ENCODE data around the gene PTGES3.
A peak's percentile ranks its signal among the peaks of the same experiment; 100 is the strongest.

The PTGES3 gene

DNA sequence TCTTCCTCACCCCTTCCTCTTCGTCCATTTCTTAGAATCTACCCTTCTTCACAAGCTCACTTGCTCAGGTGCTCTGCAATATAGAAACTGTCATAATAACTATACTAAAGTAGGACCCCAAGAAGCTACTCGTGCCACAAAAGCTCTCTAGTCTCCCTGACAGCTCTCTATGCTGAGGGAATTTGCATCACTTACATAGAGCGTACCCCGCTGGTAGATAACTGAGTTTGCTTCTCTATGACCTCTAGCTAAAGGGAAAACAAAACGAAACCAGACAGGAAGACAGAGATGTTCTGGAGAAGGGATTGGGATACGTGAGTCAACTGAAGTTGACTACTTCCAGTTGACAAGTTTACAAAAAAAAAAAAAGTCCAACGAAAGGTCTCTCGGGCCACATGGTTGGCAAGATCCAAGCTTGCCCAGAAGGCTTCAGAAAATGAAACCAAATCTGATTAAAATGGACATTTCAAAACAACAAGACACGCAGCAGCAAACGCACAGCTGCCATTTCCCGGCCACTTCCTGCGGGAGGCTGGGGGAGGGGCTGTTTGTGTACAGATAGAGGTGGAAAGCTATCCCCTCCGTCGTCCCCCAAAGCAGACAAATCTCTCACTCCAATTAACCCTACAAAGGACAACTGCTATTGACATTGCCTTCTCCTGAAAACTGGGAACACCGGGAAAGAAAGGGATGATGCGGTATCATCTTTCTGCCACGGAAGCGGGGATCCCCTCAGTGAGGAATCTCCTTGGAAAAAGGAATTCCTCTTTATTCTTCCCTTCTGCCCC, 59.2 kb downstream of the PTGES3 start (continued):
- TF ChIP-seq ZNF549 (tag by site-specific recombination; IDR thresholded peaks at IDR 0.05): no peak
- TF ChIP-seq HOXD13 (CRISPR knock-in tag; IDR thresholded peaks at IDR 0.05; ENCODE audit: borderline replicate concordance): no peak
- TF ChIP-seq ZEB2 (tag by site-specific recombination; IDR thresholded peaks at IDR 0.05): peak; percentile 13; the same call in 1 of the 2 replicates
- peak; percentile 45 for TF ChIP-seq ZNF629 (tag by site-specific recombination; IDR thresholded peaks at IDR 0.05)
- TF ChIP-seq ZNF433 (tag by site-specific recombination; IDR thresholded peaks at IDR 0.05; ENCODE audit: low read depth): no peak
- TF ChIP-seq ZXDB (tag by site-specific recombination; IDR thresholded peaks at IDR 0.05): no peak
- no peak for TF ChIP-seq ZNF426 (tag by site-specific recombination; IDR thresholded peaks at IDR 0.05)
- TF ChIP-seq, protein P1, sequence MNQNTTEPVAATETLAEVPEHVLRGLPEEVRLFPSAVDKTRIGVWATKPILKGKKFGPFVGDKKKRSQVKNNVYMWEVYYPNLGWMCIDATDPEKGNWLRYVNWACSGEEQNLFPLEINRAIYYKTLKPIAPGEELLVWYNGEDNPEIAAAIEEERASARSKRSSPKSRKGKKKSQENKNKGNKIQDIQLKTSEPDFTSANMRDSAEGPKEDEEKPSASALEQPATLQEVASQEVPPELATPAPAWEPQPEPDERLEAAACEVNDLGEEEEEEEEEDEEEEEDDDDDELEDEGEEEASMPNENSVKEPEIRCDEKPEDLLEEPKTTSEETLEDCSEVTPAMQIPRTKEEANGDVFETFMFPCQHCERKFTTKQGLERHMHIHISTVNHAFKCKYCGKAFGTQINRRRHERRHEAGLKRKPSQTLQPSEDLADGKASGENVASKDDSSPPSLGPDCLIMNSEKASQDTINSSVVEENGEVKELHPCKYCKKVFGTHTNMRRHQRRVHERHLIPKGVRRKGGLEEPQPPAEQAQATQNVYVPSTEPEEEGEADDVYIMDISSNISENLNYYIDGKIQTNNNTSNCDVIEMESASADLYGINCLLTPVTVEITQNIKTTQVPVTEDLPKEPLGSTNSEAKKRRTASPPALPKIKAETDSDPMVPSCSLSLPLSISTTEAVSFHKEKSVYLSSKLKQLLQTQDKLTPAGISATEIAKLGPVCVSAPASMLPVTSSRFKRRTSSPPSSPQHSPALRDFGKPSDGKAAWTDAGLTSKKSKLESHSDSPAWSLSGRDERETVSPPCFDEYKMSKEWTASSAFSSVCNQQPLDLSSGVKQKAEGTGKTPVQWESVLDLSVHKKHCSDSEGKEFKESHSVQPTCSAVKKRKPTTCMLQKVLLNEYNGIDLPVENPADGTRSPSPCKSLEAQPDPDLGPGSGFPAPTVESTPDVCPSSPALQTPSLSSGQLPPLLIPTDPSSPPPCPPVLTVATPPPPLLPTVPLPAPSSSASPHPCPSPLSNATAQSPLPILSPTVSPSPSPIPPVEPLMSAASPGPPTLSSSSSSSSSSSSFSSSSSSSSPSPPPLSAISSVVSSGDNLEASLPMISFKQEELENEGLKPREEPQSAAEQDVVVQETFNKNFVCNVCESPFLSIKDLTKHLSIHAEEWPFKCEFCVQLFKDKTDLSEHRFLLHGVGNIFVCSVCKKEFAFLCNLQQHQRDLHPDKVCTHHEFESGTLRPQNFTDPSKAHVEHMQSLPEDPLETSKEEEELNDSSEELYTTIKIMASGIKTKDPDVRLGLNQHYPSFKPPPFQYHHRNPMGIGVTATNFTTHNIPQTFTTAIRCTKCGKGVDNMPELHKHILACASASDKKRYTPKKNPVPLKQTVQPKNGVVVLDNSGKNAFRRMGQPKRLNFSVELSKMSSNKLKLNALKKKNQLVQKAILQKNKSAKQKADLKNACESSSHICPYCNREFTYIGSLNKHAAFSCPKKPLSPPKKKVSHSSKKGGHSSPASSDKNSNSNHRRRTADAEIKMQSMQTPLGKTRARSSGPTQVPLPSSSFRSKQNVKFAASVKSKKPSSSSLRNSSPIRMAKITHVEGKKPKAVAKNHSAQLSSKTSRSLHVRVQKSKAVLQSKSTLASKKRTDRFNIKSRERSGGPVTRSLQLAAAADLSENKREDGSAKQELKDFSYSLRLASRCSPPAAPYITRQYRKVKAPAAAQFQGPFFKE (tag by site-specific recombination; IDR thresholded peaks at IDR 0.05; ENCODE audit: borderline replicate concordance): no peak
- TF ChIP-seq, protein P2, sequence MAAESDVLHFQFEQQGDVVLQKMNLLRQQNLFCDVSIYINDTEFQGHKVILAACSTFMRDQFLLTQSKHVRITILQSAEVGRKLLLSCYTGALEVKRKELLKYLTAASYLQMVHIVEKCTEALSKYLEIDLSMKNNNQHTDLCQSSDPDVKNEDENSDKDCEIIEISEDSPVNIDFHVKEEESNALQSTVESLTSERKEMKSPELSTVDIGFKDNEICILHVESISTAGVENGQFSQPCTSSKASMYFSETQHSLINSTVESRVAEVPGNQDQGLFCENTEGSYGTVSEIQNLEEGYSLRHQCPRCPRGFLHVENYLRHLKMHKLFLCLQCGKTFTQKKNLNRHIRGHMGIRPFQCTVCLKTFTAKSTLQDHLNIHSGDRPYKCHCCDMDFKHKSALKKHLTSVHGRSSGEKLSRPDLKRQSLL (tag by site-specific recombination; IDR thresholded peaks at IDR 0.05): peak; percentile 94
- TF ChIP-seq, protein P3, sequence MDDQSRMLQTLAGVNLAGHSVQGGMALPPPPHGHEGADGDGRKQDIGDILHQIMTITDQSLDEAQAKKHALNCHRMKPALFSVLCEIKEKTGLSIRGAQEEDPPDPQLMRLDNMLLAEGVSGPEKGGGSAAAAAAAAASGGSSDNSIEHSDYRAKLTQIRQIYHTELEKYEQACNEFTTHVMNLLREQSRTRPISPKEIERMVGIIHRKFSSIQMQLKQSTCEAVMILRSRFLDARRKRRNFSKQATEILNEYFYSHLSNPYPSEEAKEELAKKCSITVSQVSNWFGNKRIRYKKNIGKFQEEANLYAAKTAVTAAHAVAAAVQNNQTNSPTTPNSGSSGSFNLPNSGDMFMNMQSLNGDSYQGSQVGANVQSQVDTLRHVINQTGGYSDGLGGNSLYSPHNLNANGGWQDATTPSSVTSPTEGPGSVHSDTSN (CRISPR knock-in tag; IDR thresholded peaks at IDR 0.05): no peak
- TF ChIP-seq ZNF473 (tag by site-specific recombination; IDR thresholded peaks at IDR 0.05): no peak
- TF ChIP-seq ZBTB17 (tag by site-specific recombination; IDR thresholded peaks at IDR 0.05): peak; percentile 94
- no peak for TF ChIP-seq ZNF202 (tag by site-specific recombination; IDR thresholded peaks at IDR 0.05; ENCODE audit: borderline replicate concordance)
- peak; percentile 72; the same call in 1 of the 2 replicates for TF ChIP-seq ZNF600 (tag by site-specific recombination; IDR thresholded peaks at IDR 0.05)
- no peak for TF ChIP-seq ZNF561 (tag by site-specific recombination; IDR thresholded peaks at IDR 0.05; ENCODE audit: borderline replicate concordance)
- TF ChIP-seq MYNN (tag by site-specific recombination; IDR thresholded peaks at IDR 0.05; ENCODE audit: borderline replicate concordance): no peak
- TF ChIP-seq, protein P4, sequence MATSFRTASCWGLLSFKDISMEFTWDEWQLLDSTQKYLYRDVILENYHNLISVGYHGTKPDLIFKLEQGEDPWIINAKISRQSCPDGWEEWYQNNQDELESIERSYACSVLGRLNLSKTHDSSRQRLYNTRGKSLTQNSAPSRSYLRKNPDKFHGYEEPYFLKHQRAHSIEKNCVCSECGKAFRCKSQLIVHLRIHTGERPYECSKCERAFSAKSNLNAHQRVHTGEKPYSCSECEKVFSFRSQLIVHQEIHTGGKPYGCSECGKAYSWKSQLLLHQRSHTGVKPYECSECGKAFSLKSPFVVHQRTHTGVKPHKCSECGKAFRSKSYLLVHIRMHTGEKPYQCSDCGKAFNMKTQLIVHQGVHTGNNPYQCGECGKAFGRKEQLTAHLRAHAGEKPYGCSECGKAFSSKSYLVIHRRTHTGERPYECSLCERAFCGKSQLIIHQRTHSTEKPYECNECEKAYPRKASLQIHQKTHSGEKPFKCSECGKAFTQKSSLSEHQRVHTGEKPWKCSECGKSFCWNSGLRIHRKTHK (tag by site-specific recombination; IDR thresholded peaks at IDR 0.05): no peak
- TF ChIP-seq ZNF514 (tag by site-specific recombination; IDR thresholded peaks at IDR 0.05): no peak
- peak; percentile 44; the same call in 1 of the 2 replicates for TF ChIP-seq ZBTB7A (tag by site-specific recombination; IDR thresholded peaks at IDR 0.05; ENCODE audit: low read depth)
- no peak for TF ChIP-seq ZNF530 (tag by site-specific recombination; IDR thresholded peaks at IDR 0.05; ENCODE audit: low read depth)
- TF ChIP-seq, protein P5, sequence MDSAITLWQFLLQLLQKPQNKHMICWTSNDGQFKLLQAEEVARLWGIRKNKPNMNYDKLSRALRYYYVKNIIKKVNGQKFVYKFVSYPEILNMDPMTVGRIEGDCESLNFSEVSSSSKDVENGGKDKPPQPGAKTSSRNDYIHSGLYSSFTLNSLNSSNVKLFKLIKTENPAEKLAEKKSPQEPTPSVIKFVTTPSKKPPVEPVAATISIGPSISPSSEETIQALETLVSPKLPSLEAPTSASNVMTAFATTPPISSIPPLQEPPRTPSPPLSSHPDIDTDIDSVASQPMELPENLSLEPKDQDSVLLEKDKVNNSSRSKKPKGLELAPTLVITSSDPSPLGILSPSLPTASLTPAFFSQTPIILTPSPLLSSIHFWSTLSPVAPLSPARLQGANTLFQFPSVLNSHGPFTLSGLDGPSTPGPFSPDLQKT (IDR thresholded peaks at IDR 0.05; ENCODE audit: borderline replicate concordance, low read depth, low read length): no peak
- TF ChIP-seq, protein P6, sequence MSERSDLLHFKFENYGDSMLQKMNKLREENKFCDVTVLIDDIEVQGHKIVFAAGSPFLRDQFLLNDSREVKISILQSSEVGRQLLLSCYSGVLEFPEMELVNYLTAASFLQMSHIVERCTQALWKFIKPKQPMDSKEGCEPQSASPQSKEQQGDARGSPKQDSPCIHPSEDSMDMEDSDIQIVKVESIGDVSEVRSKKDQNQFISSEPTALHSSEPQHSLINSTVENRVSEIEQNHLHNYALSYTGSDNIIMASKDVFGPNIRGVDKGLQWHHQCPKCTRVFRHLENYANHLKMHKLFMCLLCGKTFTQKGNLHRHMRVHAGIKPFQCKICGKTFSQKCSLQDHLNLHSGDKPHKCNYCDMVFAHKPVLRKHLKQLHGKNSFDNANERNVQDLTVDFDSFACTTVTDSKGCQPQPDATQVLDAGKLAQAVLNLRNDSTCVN (tag by site-specific recombination; optimal IDR thresholded peaks at IDR 0.05): no peak
- no peak for TF ChIP-seq ZNF23 (tag by site-specific recombination; IDR thresholded peaks at IDR 0.05; ENCODE audit: borderline replicate concordance)
- no peak for TF ChIP-seq KLF9 (tag by site-specific recombination; IDR thresholded peaks at IDR 0.05; ENCODE audit: low read depth)
- TF ChIP-seq ZBTB21 (tag by site-specific recombination; IDR thresholded peaks at IDR 0.05): peak; percentile 8; the same call in 1 of the 2 replicates
- no peak for TF ChIP-seq ZNF548 (tag by site-specific recombination; IDR thresholded peaks at IDR 0.05)
- no peak for TF ChIP-seq ZBTB8A (tag by site-specific recombination; IDR thresholded peaks at IDR 0.05)
- TF ChIP-seq GLIS1 (tag by site-specific recombination; IDR thresholded peaks at IDR 0.05): no peak
